Measurements from ENCODE around the gene SBSN.

DNA sequence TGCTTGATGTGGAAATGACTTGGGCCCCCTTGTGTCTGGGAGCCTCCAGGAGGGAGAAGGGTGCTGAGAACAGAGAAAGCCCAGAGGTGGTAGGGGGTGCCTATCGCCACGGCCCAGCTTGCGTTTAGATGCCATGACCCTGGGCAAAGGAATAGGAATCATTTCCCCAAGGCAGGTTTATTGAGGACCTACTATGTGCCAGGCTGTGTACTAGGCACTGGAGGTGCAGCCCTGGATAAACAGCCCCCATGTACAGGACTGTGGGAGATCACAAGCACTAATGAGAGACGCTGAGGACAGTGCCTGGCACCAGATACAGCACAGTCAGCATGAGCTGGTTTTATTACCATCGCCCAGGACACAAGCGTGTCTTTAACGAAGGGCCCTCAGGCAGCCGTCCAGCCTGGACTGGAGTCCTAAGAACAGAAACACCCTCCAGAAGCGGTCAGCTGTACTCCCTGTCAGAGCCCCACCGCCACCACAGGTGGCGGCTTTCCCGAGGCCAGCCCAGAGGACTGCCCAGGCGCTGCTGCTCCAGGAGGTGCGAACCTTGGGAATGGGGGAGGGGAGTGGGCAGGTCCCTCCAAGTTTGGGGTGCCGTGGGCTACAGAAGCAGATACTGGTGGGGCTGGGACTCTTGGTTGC is 21.9 kb upstream of the SBSN start:
- TF ChIP-seq, protein P1, sequence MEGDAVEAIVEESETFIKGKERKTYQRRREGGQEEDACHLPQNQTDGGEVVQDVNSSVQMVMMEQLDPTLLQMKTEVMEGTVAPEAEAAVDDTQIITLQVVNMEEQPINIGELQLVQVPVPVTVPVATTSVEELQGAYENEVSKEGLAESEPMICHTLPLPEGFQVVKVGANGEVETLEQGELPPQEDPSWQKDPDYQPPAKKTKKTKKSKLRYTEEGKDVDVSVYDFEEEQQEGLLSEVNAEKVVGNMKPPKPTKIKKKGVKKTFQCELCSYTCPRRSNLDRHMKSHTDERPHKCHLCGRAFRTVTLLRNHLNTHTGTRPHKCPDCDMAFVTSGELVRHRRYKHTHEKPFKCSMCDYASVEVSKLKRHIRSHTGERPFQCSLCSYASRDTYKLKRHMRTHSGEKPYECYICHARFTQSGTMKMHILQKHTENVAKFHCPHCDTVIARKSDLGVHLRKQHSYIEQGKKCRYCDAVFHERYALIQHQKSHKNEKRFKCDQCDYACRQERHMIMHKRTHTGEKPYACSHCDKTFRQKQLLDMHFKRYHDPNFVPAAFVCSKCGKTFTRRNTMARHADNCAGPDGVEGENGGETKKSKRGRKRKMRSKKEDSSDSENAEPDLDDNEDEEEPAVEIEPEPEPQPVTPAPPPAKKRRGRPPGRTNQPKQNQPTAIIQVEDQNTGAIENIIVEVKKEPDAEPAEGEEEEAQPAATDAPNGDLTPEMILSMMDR (IDR thresholded peaks at IDR 0.05), result no peak
- TF ChIP-seq EZH2 (IDR thresholded peaks at IDR 0.05; ENCODE audit: borderline replicate concordance, insufficient read depth, low read depth, low read length, poor library complexity, severe bottlenecking), result no peak

All from B cell (primary cell).